Activated CD4-positive, CD25-positive, alpha-beta regulatory T cell (primary cell): ENCODE data around the gene PRDM1.
A peak's percentile ranks its signal among the peaks of the same experiment; 100 is the strongest.

Experiments used
- DNase-seq, 4 experiments: peaks; one replicate each; lab custom pipeline; 2025; lab: John Stamatoyannopoulos, UW

The PRDM1 gene

DNA sequence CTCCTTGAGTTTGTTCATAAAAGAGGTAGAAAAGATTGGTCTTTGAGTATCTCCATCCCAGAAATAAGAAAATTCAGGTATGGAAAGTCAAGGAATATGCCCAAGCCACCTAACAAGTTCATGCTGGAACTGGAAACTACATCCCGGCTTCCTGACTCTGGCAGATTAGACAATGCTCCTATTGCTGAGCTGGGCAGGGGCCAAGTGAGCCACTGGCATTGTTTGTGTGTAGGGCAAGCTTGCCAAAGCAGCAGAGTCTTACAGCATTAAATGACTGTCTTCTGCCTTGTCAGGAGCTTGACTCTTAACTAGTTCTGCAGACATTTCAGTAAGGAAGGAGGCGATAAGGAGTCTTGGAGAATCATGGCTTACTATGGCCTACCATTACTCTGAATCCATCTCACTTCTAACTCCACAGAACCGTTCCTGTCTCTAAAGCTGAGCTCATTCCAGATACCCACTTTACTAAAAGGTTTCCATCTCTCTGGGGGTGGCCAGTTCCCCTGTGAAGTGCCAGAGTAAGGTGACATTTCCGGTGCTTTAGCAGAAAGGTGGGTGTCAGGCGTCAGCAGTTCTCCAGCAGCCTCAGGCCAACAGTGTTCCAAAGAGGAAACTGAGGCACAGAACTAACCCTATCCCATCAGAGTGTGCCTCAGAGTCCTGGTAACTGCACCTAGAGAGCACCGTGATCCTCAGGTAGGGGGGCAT lies 30.1 kb downstream of the PRDM1 start:
- no peak for DNase-seq

DNA sequence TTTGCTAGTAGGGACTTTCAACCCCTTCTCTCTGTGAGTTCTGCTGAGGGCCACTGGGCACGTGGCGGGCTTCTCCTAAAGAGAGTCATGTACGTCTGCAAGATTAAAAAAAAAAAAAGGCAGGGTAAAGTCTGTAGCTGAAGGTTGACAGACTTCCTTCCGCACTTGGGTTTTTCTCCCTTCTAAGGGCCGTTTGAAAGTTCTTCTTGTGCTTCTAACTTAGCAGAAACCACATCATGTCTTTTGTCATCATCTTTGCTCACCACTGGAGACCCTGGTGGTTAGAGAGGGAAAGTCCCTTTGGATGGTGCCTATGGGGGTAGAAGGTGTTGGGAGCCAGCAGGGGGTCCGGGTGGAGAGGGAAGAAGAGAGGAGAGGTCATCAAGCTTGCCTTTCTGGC lies 31.4 kb downstream of the PRDM1 start:
- DNase-seq: peak in 2 of 4 experiments; percentile 16 to 24

DNA sequence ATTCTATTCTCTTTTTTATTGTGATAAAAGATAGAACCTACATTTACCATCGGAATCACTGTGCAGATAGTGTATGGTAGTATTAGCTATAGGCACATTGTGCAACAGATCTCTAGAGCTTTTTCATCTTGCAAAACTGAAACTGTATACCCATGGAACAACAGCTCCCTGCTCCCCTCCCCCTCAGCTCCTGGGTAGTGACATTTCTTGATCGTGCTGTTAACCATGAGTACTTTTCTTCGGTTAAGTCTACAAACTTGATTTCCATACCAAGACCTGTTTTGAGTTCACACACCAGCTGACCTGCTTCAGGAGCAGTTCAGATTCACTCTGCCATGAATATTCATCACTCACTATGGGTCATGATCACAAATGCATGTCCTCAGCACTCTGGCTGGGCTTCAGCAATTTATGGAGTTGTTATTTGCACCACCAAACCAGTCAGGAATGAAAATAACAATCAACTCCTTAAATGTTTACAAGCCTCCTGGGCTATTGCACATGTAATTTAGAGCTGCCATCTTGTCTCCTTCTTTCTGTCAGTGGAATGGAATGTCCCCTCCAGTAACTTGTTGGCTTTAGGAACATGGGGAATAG lies 32.8 kb downstream of the PRDM1 start:
- no peak for DNase-seq

DNA sequence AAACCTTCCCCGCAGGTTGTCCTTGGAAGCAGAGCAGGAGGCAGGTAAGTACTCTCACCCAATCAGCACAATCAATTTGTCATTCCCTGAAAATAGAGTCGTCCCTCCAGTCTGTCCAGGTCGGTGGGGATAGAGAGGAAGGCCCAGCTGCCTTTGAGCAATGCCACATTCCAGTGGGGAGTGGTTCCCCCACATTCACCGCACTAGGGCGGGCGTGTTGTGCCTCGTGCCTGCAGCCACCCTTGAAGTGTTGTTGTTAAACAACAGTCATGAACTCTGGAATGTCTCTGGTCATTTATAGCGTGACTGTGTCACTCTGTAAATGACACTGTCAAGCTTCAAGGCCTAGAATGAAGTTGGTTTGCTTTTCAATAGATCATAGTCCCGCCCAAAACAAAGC lies 33.4 kb downstream of the PRDM1 start:
- no peak for DNase-seq

DNA sequence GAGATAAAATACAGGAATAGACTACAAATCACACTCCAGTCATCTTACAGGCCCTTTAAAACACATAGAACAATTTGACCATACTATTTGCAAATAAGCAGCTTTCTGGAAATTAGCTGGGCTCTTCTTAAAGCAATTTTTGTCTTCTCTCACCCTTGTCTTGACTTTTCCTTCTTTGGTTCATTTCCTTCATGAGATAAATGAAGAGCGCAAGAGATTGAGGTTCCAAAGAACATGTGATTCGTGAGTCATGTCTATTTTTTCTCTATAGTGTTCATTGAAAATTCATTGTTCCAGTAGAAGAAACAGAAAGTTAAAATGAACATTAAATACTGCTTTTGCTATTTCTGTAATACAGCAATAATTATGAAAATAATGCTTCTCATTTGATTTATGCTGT lies 33.9 kb downstream of the PRDM1 start:
- no peak for DNase-seq

DNA sequence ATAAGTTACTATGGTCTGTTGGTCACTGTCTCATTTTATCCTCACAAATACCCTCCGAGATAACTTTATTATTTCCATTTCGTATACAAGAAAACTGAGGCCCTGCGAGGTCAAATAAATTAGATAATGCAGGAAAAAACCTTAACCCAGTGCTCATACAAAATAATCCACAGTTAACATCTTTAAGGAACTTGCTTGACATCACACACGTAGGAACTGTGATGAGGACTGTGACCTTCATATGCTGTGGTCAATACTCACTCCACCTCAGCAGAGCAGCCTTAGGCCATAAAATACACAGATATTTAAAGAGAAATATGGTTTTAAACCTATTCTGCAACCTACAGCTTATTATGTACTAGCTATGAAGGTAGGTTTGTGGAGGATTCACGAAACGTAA lies 34.3 kb downstream of the PRDM1 start:
- no peak for DNase-seq

DNA sequence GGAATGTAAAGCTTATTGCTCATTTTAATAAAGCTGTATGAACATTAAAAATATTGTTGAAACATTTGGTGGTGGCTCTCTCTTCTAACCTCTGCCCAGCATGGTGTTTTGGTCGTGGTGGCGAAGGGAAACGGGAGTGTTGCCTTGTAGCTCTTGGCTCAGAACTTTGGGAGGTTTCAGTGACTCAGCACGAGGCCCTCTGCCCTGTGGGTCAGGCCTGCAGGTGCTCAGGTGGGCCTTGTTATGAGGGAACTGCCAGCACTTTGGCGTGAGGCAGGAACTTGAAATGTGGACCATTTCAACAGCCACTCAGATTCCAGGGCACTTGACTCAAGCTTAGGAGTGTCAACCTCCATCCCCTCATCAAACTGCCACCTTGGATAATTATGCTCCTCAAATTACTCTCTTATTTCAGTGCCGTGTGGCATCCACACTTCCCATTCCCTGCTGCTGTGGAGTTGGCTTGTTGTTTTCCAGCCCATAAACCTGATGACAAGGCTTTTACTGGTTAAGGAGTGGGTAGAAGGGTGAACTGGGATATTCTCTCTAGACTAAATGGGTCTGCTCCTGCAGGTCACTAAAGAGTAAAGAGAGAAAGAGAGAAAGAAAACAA lies 36.3 kb downstream of the PRDM1 start:
- no peak for DNase-seq

DNA sequence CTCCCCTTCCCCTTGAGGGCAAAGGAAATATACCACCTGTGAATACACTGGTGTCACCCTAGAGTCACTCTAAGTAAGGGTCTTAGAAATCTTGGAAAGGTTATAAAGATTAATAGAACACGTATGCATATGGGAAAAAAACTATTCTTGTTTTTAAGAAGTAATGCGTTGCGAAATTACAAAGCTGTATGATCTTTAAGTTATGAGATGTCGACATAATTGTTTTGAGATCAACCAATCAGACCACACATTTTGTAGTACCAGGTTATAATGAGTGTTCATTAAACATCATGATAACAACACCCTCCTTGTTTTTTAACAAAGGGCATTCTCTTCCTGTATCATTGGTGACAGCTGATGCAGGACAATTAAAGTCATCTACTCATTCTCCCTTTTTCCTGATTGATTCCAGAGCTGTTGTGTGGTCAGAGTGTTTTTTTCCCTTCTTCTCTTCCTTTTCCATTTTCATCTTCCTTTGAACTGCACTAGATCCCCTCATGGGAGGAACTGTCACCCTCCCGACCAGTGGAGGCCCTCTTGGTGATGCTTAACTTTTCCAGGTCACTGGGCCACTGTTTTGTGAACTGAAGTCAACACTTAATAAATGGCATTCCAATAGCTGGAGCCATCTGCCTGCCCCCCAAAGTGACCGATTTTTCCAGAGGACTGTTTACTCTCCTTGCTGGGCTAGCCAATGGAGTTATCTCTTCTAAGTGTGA lies 37.0 kb downstream of the PRDM1 start:
- no peak for DNase-seq

DNA sequence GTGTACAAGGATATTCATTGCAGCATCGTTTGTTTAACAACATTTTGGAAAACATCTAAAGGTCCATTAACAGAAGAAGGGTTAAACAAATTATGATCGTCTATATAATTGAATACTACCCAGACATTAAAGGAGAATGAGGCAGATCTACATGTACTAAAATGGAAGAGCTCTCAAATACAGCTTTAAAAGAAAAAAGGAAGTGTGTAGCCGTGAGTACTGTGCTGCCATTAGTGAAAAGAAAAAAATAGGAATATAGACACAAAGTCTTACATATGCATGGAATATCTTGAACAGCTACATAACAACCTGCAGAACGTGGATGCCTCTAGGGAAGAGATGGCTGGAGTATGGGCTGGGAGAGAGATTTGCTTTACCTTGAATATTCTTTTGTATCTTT lies 37.9 kb downstream of the PRDM1 start:
- DNase-seq: no peak

DNA sequence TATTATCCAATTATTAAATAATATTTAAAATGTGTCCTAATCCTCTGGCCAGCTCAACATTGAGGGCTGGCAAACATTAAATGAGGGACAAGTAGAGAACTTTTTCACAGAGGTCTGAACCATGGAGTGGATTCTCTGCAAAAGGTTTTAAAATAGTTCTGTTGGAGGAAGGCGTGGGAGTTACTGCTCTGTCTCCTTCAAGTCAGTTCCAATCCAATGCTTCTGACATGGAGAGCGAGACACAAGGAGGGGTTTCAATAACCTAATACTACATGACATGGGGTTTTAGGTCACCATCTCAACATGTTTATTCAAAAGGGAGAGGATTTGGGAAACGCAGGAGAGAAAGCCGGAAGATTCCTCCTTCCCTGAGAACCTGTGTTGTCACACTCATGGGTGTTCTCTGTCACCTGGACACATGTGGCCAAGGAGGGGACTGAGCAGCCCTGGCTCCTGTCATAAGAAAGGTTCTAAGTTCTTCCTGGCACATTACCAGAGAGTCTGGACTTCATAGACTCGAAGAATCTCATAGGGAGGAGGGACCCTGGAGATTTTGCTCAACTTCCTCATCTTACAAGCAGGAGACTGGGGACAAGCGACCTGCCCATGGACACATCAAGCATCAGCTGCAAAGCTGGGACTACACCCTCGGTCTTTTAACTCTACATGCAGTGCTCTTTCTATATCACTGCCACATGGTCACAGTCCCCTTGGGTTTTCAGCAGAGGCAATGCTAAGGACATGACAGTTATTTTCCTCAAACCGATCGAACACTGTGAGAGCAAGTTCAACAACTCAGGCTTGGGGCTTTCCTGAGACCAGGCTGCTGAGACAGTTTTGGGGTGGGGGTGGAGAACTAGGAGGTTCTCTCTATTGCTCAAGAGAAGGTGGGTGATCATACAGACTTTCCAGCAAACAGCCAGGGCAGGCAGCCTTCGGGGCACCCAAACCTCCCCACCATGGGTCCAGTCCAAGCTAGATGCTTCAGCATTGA lies 38.6 kb downstream of the PRDM1 start:
- DNase-seq: no peak

DNA sequence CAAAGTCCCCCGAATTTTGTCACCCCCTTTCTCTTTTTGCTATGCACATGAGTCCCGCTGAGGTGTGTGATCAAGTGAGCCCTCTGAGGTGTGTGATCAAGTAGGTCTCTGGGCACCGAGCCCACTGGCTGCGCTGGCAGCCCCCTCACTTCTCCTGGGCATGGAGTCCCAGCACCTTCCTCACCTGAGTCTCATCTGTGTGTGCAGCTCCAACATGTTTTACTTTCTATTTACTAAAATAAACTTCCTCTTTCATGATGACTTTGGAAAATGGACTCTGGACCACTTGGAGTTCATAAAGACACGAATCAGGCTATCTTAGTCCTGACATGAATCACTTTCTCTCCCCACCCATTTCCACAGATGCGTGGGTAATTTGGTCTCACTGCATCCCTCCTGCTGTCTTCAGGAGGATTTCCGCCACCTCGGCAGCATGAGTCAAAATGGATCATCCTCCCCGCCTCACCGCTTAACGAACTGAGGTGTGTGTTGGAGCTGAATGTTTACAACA lies 39.8 kb downstream of the PRDM1 start:
- no peak for DNase-seq

DNA sequence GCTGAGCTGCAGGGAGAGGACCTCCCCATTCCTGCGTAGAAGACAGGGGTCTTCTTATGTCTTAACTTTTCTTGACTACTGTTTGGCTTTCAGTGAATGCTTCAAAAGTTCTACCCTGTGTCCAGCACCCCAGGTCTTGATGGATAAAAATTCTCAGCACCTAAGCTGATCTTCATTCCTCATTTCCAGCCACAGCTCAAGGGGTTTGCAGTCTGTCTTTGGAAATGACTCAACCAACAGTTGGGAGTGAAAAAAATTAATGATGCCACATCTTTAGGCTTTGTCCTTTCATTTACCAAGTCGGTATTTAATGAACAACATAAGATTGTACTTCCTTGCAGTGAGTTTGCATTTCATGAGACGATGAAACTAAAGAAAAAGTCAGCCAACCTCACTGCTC lies 40.3 kb downstream of the PRDM1 start:
- DNase-seq: no peak

DNA sequence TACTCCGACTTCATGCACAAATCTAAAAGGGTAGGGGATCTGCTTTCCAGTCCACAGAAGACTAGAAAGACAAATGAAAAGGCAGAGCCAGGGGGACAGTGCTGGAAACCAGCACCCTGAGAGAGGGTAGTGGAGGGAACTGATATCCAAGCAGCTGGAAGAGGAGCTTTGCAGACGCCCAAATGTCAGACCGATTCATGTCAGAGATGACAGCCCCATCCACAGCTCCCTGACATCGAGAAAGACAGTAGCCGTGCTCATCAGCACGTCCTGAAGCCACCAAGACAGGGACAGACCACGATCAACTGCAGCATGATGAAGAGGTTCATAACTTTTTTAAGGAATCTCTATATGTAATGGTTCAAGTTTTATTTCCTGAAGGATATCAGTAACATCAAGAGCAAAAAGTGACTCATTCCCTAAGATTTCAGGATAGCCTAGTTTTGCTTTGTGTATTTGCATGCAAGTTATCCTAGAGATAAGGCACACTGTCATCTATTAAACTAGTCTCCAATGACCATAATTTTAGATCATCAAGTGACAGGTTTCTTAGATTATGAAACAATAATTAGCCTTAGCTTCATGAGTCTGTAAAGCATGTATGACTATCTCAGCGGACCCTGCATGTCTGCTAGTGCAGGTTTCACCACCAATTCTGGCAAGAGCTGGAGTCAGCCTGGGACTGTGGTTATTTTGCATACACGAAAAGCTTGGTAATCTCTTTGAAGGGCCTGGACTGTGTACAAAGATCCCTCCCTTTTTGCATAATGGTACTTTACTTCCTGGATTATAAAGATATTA lies 43.0 kb downstream of the PRDM1 start:
- DNase-seq: no peak

DNA sequence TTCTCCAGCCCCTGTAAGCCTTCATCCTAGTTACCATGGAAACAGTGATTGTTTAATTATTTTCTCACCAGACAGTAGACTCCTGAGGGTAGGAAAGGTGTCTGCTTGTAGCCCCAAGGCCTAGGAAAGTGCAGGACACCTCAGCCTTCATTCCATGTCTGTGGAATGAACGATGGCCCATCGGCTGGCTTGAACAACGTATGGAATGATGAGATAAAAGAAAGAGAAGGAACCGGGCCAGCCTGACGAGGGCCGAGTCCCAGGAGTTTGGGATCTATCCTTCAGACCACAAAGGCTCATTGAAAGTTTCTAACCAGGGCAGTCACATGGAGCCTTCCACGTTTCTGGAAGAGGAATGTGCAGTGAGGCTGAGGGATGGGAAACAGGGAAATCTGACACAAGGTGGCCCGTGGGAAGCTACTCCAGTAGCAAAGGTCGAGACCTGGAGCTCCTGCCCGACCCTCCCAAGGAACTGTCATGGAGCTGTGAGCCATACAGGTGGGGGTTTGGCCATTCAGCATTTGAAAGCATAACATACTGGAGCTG lies 46.1 kb downstream of the PRDM1 start:
- no peak for DNase-seq

DNA sequence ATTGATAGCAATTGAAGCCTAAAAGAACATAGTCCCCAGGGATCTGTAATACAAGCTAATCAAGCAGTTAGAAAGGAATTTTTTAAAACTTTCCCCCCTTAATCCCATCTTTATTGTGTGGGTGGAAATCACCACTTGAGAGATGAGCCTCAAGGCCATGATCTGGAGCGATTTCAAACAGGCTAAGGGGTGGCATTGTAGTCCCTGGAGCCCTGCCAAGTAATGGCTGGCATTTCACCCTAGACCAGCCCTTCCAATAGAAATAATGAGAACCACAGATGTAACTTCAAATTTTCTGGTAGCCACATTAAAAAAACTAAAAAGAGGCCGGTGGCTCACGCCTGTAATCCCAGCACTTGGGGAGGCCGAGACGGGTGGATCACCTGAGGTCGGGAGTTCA lies 46.9 kb downstream of the PRDM1 start:
- DNase-seq: no peak

DNA sequence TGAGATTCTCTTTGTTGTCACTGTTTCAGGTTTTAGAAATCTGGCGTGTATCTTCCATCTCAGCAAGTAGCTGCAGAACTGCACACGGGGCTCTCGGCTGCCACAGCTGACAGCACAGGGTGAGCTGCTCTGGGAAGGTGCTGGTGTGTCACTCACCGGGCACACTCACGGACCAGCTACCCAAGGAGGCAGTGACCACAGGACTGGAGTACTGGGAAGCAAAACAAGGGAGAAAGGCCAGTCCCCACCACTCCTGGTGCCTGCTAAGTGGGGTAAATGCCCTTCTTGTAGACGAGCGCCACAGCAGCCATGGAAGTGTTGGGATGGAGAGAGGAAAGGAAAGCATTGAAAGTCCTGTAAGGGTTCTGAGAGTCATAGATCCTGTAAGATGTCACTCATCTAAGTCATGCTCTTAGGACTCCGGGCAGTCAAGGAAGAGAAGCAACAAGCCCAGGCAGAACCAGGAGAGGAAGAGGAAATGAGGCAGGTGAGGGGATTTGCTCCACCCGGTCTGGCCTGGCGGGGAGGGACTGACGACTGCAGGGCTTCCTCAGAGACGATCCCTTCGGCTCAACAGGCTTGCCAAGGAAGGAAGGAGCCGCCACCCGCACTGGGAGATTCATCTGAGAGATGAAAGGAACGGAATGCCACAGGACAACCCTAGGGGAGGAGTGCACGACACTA lies 48.1 kb downstream of the PRDM1 start:
- no peak for DNase-seq

DNA sequence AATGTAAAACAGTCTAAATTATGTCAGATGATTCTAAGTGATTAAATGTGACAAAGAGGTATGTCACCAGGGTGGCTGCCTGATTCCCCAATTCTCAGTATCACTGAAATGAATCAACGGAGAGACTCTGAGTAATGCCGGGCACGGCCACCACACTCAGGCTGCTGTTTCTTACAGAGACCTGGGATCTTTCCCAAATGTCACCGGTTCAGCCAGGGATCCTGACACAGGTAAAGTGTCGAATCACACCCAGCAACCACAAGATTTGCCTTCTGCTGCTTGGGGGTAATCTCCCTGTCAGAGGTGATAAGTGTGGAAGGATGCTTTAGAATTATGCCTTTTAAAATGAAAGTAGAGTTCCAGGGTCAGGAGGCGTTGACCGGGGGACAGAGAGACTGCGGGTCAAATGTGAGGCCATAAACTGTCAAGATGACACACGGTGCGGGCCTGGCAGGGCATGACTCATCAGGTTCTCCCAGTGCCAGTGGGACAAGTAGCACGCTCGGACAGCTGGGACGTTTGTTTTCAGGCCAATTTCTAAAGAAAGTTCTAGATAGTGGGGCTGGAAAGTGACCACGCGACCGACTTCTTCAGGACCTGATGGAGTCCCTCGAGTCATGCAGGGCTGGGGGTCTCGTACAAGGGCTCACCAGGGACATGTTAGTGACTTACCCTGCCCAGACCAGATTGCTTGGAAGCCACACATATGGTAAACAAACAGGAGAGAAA lies 48.9 kb downstream of the PRDM1 start:
- DNase-seq: no peak

DNA sequence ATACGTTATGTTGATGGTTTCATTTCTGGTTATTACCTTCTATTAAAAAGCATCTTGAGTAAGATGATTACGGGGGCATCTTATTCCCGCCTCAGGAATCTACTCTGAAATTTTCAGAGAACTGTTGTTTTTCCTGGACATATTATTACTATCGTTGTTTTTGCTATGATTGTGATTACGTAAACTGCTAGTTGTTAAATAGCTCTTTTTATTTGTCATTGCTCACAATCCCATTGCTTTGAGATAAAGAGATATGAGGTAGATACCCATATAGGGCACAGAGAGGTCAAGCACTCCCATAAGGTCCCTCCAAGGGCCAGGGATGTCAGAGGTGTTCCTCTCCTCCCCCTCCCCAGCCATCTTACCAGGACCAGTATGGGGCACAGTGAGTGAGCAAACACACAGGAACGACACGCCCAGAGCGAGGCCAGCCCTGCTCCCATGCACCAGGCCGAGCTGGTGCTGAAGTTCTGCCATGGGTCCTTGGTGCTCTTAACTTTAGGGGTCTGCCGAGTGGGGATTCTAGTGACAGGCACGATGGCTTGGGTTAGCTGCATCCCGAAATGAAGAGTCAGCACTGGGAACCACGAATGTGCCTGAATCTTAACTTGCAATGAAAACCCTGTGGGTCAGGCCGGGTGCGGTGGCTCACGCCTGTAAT lies 49.9 kb downstream of the PRDM1 start:
- no peak for DNase-seq

DNA sequence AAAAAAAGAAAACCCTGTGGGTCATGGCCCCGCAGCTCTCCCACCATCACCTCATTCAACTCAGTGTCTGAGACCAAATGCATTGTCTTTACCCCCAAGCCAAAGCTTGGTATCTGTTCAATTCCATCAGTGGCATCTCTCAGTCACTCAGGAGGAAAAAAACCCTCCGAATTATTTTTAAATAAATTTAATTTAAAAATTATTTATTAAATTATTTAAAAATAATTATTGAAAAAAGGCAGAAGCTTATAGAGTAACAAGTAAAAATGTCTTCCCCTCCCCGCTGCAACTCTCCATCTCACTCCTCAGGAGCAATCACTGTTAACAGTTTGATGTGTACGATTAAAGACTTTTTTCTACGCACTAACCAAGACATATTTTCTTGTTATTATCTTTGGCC lies 50.7 kb downstream of the PRDM1 start:
- DNase-seq: no peak
